Measurements from ENCODE around the gene SCAMP1.
"Not testable (repeated sequence)": the region's sequence is repeated elsewhere in the genome, so short reads cannot be mapped to it uniquely, and the experiment has no call there.

Gene SCAMP1

GRCh38 chr5:78359831-78360673 is at the start of gene SCAMP1:
Gene SCAMP1 (plus strand): TSS chr5:78360617. CDS start chr5:78360672, 55 bp downstream.
- DNase-seq (ENCODE audit: low read depth in 1 of 2, low spot score in 1 of 2): peak; percentile 85 to 95

GRCh38 chr5:78317515-78317914 is 42.9 kb upstream of the SCAMP1 start:
- DNase-seq (ENCODE audit: low read depth in 1 of 2, low spot score in 1 of 2): no peak

DNA sequence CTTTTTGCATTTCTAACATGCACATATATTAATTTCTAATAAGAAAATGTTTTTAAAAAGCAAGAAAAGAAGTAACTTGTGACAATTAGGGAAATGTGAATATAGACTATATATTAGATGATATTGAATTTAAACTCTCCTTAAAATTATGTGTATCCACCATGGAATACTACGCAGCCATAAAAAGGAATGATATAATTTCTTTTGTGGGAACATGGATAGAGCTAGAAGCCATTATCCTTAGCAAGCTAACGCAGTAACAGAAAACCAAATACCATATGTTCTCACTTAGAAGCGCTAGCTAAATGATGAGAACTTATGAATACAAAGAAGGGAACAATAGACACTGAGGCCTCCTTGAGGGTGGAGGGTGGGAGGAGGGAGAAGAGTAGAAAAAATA is 42.1 kb upstream of the SCAMP1 start:
- no peak for DNase-seq (ENCODE audit: low read depth in 1 of 2, low spot score in 1 of 2)

- DNase-seq (ENCODE audit: low read depth in 1 of 2, low spot score in 1 of 2): no peak
Observed at GRCh38 chr5:78320401-78320800, 40.0 kb upstream of the SCAMP1 start.

DNA sequence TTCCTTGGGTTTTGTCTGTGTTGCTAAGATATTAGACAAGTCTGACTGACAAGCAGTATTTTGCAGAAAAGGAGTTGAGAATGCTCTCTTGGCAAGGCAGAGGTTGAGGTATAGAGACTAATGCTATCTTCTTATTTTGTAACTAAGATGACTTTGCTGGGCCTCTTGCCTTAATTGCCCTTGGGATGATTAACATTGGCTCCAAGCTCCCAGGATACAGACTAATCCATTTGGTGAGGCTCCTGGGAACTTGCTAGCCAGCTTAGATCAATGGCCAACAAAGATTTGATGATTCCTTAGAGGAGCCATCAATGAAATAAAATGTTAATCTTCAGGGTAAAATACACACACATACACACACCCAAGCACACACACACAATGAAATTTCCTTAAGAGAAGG is 37.2 kb upstream of the SCAMP1 start:
- no peak for DNase-seq (ENCODE audit: low read depth in 1 of 2, low spot score in 1 of 2)

- no peak for DNase-seq (ENCODE audit: low read depth in 1 of 2, low spot score in 1 of 2)
Observed at GRCh38 chr5:78326930-78327329, 33.5 kb upstream of the SCAMP1 start.

GRCh38 chr5:78327761-78328510 is 32.5 kb upstream of the SCAMP1 start:
- DNase-seq (ENCODE audit: low read depth in 1 of 2, low spot score in 1 of 2): no peak

DNA sequence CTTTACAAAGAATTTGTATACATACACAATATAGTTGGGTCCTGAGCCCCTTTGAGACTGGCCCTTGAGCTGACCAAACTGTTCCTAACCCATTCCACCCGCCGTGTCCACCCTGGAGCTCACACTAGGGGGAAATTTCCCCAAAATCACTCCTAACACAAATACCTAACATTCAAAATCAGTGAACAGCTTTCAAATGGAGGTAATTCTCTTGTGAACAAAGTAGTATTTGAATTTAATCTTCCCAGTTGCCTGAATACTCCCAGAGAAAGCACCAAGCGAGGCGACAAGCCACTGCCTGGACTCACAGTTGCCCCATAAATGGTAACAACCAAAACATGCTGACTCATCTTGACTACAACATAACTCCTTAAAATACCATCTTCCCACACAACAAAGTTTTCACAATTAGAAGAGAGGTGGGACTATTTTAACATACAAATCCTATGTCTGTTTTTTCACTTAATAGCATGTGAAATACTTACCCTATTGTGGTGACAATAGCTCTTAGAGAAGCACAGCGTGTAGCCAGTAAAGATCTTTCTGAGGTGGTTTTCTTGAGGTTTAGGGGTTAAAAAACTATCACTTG is 31.7 kb upstream of the SCAMP1 start:
- DNase-seq (ENCODE audit: low read depth in 1 of 2, low spot score in 1 of 2): no peak

DNA sequence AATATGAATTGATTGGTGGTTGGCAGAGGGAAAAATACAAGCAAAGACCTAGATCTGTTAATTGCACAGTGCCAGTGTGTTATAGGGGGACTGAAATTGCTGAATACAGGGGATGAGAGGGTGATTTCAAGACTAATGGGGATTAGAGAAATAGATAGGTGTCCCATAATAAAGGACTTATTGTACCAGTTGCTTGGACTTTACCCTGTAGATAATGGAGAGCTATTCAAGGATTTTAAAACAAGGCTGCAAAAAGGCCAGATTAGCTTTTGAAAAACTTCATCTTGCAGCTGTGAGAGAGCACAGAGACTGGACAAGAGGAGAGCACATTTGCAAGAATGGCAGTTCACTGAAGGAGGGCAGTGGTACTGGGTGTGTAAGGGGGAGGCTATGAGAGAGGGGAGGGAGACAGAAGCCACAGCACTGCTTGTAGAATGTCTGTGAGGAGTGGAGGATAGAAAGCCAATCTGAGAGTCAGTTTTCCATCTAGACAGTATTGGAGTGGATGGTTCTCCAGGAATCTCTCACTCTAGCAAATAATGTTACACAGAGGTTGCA is 28.8 kb upstream of the SCAMP1 start:
- no peak for DNase-seq (ENCODE audit: low read depth in 1 of 2, low spot score in 1 of 2)

GRCh38 chr5:78334811-78335210 is 25.6 kb upstream of the SCAMP1 start:
- DNase-seq (ENCODE audit: low read depth in 1 of 2, low spot score in 1 of 2): no peak

- no peak for DNase-seq (ENCODE audit: low read depth in 1 of 2, low spot score in 1 of 2)
Observed at GRCh38 chr5:78335976-78336375, 24.4 kb upstream of the SCAMP1 start.

- no peak for DNase-seq (ENCODE audit: low read depth in 1 of 2, low spot score in 1 of 2)
Observed at GRCh38 chr5:78336698-78337097, 23.7 kb upstream of the SCAMP1 start.

- DNase-seq (ENCODE audit: low read depth in 1 of 2, low spot score in 1 of 2): no peak
Observed at GRCh38 chr5:78339617-78340436, 20.6 kb upstream of the SCAMP1 start.

DNA sequence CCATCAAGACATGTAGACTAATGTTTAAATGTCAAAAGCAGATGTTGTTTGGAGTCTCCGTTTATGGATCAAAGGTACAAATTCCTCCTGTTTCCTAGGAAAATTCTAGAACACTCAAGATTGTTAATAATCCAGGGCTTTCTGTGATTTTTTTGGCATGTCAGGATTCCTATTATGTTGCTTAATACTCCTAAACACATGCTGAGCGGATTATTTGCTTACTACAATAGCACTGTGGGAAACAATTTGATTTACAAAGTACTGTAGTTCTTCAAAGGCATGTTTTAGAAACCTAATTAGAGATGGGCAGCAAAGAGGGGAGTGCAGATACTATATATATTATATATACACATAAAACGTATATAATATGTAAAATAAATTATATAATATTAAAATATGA is 19.0 kb upstream of the SCAMP1 start:
- no peak for DNase-seq (ENCODE audit: low read depth in 1 of 2, low spot score in 1 of 2)

DNA sequence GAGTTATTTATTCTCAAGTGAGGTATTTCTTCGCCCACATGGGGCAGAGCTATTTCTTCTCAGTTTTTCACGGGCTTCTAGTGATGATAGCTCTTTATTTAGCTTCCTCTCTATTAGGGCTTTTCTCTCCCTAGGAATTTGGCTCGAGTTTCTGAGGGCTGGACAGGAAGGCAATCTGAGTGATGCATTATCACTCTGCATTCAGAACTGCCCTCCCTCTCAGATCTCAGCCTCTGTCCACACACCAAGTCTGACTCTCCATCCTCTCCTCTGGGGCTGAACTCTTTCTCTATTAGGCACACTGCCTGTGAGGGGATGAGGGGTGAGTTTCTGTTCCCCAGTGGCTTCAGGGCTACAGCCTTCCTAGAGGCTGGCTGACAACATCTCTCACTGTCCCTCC is 14.9 kb upstream of the SCAMP1 start:
- DNase-seq (ENCODE audit: low read depth in 1 of 2, low spot score in 1 of 2): no peak

DNA sequence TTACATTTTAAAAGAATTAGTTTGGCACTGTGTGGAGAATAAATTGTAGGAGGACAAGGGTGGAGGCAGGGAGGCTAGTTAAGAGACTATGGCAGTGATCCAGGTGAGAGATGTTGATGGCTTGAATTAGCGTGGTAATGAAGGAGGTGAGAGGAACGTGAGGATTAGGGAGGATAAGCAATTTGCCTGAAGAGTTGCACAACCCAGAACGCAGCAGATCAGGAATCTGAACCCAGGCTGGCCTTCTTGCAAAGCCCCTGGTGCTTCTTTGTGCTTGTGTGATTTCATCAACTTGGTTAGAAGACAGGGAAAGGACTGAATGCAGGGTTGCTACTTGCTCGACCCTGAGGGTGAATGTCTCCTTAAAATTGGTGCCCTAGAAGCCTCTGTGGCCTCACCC is 6.9 kb upstream of the SCAMP1 start:
- DNase-seq (ENCODE audit: low read depth in 1 of 2, low spot score in 1 of 2): no peak

DNA sequence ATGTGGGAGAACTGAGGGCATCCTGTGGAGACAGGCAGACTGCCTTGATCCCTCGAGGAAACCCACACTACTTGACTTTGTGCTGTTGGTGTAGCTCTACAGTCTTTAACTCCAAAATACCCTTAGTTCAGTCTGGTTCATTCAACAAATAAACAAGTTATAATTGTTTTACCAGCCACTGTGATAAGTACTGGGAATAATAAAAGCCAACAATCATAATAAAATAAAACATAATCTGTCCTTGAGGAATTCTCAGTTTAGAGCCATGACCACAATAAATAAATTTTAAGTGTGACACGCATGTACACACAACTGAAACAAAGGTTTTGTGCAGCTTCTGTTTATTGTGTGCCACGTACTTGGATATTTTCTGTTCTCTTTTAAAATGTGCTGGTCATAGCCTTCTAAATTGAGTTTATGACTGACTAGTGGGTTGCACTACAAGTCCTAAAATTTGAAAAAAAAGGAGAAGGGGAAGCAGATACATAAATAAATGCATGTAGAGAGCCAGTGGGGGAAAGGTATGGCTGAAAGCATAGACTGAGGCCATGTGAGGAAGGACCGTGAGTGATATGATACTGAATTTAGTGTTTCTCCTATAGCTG is 6.2 kb upstream of the SCAMP1 start:
- DNase-seq (ENCODE audit: low read depth in 1 of 2, low spot score in 1 of 2): no peak

GRCh38 chr5:78355561-78355960 is 4.9 kb upstream of the SCAMP1 start:
- no peak for DNase-seq (ENCODE audit: low read depth in 1 of 2, low spot score in 1 of 2)

DNA sequence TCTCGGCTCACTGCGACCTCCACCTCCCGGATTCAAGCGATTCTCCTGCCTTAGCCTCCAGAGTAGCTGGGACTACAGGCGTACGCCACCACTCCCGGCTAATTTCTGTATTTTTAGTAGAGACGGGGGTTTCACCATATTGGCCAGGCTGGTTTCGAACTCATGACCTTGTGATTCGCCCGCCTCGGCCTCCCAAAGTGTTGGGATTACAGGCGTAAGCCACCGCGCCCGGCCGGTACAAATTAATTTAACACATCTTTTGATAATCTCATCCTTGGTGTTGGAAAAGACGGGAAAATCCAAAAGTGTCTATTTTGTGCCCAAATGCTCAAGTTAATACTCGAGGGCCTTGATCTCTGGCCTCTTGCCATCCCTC is 974 bp upstream of the SCAMP1 start:
- not testable (repeated sequence) for DNase-seq (ENCODE audit: low read depth in 1 of 2, low spot score in 1 of 2)

GRCh38 chr5:78360674-78360923 is 182 bp downstream of the SCAMP1 start:
- DNase-seq (ENCODE audit: low read depth in 1 of 2, low spot score in 1 of 2): no peak

All from stimulated activated CD4-positive, alpha-beta T cell treated with anti-CD3 and anti-CD28 coated beads, Interleukin-15, amount 100 ng/mL, for 1 hour (primary cell).